ENCODE data around the gene SUV39H1.

GRCh38 chrX:48713847-48714246 is 17.3 kb downstream of the SUV39H1 start:
- no peak for TF ChIP-seq EP300 (IDR thresholded peaks at IDR 0.05)
- TF ChIP-seq, protein P1, sequence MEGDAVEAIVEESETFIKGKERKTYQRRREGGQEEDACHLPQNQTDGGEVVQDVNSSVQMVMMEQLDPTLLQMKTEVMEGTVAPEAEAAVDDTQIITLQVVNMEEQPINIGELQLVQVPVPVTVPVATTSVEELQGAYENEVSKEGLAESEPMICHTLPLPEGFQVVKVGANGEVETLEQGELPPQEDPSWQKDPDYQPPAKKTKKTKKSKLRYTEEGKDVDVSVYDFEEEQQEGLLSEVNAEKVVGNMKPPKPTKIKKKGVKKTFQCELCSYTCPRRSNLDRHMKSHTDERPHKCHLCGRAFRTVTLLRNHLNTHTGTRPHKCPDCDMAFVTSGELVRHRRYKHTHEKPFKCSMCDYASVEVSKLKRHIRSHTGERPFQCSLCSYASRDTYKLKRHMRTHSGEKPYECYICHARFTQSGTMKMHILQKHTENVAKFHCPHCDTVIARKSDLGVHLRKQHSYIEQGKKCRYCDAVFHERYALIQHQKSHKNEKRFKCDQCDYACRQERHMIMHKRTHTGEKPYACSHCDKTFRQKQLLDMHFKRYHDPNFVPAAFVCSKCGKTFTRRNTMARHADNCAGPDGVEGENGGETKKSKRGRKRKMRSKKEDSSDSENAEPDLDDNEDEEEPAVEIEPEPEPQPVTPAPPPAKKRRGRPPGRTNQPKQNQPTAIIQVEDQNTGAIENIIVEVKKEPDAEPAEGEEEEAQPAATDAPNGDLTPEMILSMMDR (IDR thresholded peaks at IDR 0.05) = no peak
- no peak for TF ChIP-seq POLR2AphosphoS5 (IDR thresholded peaks at IDR 0.05)
- TF ChIP-seq POLR2A (IDR thresholded peaks at IDR 0.05) = no peak

Data from suprapubic skin (tissue), 4 donors.